Esophagus mucosa (tissue), 1 donor: ENCODE results near the gene AGR3. TPM values are rescaled to one million over a fixed set of nuclear protein-coding genes. Genes with fewer than 3 reads are reported as not detected.

ENCODE experiments used
- ATAC-seq: fragments of 200-7000 bp; cut with Tn5 transposase; one replicate; pipeline ENCODE4 v1.9.1; 2020
- total RNA-seq: library from RNA; stranded (reverse); gene quantifications from one replicate; pipeline ENCODE4 v1.2.4, GENCODE V29; 2023
- donor health status: DM: yes; HTN: yes; CAD: no.

The AGR3 gene
- total RNA-seq, 1 donor from 2014 or later, result not detected

DNA sequence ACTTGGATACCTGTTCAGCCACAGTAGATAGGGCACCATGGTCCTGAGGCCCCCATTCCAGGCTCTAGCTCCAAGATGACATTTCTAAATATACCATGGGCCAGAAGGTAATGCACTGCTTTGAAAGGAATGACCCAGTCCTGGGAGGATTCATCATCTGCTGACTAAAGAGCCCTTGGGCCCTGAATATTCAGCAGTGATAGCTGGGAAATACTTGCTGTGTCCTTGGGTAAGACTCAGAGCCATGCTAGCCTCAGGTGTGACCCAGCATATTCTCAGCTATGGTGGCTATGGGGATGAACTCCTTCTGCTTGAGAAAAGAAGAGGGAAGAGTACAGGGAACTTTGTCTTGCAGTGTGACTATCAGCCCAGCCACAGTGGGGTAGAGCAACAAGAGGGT is 55.7 kb downstream of the AGR3 start:
- no peak for ATAC-seq

DNA sequence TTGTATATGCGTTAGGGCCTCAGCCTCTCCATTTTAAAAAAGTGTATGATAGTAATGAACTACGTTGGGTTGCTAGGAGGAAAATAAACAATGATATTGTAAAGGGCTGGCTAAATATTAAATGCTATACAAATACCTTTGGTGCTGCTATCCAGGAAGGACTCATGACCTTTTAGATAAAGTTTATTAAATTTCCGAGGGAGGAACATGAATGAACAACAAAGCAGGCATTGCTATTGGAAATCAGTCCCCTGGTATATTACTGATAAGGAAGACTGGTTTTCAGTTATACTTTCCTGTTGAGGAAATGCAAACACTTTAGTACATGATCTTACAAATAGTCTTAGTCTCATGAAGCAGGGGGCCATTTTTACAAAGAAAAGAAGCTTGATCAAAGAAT is 59.8 kb downstream of the AGR3 start:
- ATAC-seq, result no peak

DNA sequence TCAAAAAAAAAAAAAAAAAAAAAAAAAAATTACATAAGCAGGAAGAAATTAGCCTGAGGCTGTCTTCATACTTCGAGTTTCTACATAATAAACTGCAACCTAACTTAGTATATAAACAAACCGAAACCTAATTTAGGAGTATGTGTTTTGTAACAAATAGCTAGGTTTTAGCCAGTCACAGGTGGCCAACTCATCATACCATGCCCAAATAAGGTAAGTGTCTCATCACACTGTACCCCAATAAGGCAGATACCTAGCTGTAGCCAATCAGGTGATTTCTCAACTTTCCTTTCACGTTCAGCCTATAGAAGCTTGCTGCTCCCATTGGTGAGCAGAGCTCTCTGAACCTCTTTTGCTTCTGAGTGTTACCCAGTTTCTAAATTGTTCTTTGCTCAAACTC is 63.1 kb downstream of the AGR3 start:
- ATAC-seq, result no peak

DNA sequence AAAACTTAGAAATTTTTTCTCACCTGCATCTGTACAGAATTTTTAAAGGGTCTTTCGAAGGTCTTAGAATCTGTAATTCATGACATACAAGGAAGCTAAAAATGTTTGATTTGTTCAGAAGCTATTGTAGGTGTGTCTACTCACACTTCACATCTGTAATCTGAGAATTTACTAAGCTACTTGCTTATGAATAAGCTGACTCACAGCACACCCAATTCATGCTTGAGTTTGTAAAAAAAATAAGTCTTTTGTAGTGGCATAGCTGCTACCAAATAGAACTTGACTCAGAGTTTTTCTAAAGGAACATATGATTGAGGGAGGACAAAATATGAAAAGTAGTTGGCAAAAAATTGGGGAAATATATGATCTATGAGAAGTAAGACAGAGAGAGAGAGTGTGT is 64.2 kb downstream of the AGR3 start:
- peak; percentile 92 for ATAC-seq

DNA sequence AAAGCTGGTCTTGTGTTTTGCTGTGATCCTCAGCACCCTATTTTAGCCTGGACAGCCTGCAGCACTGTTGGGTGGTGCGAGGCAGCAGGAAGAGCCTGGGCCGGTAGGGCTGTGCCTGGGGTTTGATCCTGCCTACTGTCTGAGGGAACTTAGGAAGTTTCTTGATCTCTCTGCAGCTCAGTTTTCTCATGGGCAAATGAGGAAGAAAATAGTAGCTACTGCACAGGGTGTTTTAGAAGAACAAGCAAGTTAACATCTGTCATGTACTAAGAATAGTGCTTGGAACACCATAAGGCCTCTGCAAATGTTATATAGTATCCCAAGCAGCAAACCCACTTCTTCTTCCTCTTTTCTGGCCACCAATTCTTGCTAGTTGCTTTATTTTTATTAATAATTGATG is 65.0 kb downstream of the AGR3 start:
- ATAC-seq, result peak; percentile 24

DNA sequence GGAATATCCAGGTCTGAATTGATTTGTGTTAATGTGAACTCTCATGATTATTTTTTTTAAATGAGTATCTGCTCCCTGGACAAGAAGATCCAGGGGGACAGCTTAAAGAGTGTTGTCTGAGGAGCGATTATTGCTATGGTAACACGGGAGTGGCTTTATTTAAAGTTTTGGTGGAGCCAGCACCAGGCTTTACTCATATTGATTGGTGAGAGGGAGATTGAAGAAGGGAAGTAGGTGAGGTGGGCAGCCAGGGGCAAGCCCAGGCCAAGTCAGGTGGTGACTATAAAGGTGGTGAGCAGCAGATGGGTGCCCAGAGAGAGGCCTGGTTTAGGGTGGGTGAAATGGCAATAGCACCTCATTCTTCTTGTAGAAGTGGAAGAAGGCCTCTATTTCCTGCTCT is 66.8 kb downstream of the AGR3 start:
- no peak for ATAC-seq

DNA sequence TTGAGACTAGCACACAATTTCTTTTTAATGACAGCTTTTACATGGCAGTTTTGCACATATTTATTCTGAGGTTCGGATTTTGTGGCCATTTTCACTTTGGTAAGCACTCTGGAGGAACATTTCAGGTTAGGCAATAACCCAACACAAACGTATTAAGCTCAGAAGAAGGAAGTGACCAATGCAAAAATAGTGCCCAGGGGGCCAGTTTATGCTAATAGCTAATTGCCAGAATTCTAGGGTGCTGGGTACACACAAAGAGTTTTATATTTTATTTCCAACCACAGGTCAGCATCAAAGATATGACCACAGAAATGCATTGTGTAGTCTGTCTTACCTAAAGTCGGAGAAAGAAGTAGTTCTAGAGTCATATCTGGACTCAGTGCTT is 68.6 kb downstream of the AGR3 start:
- ATAC-seq, result no peak

DNA sequence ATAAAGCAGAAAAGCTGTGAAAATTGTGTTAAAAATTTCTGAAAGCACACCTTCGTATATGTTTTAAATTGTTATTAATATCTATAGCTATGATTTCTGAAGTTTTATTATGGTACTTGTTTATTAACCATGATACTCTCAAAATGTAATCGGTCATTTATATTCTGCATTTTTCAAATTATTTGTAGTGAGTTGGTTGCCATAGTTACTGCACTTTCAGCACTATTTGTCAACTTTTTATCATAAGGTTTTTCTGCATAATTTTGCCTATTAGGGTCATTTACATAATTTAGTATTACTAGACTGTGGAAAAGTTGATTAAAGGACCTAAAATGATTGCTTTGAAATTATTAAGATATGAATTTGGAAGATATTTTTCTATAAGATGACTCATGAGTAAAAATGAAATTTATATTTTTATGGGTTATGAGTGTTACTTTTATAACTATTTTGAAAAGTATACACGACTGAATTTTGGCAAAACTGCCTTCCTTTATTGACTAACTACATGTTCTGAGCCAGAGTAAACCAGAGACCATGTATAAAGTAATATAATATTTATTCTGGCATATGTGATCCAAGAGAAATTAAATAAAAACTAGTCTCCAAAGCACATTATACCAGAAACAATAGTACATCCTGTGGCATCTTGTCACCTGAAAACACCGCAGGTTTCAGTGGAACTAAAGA is 69.1 kb downstream of the AGR3 start:
- no peak for ATAC-seq

DNA sequence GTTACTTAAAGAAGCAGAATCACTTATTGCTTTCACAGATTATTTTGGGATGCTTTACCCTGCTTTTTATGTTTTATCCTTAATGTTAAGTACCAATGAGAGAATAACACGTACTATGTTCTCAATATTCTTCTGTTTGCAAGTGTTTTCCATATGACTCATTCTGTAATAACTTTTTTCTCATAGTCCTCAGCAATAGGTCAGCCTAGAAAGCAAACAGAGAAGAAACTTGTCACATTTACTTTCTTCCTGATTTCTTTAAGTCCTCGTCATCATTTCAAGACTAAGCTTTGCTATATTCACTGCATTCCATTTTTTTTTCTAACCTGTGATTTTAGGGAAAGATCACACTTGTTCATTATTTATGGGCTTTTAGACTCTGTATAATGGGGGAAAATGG is 70.2 kb downstream of the AGR3 start:
- peak; percentile 41 for ATAC-seq

DNA sequence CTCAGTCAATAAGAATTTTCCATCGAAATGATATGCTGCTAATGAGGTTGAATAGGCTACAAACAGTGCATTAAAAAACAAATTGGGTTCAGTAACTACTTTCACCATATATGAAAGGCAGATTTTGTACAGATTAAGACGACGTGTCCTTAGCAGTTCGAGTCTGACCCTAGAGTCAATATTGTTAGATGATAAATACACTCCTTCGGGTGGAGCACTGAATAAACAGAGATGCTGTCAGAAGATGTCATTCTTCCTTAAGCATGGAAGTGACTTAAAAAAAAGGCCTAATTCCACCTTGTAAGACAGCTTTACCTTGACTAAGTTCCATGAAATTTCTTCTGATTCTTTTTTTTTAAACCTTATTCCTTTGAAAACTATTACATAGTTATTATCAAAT is 71.2 kb downstream of the AGR3 start:
- ATAC-seq, result peak; percentile 50

DNA sequence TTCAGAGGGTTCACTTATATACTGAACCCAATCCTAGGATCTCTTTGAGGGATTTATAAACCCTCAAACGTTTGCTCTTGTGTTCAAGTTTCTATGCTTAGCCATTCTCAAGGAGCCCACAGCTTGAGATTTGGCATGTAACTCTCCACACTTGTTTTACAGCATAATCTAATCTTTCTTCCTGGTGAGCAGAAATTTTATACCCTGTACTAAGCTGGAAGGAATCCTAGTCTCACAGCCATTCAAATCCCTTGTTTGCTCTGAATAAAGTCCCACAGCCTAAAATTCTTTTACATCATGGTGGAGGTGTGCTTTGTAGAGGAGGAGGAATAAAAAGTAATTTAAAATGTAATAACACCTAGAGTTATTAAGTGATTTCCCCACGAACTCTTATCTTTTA is 71.7 kb downstream of the AGR3 start:
- ATAC-seq, result no peak

Other genes with a start within 250 kb of the AGR3 start
- 7.3 TPM for gene ANKMY2, start 236.2 kb downstream of the AGR3 start, total RNA-seq
- gene BZW2, start 235.8 kb downstream of the AGR3 start, total RNA-seq, result 58.9 TPM
- gene TSPAN13, start 128.2 kb downstream of the AGR3 start, total RNA-seq, result 12.7 TPM
- 7.5 TPM for gene AGR2, start 77.0 kb downstream of the AGR3 start, total RNA-seq